ENCODE results near the gene MTREX.

GRCh38 chr5:55407059-55407684, 99.4 kb downstream of the MTREX start:
- TF ChIP-seq ZFX (IDR thresholded peaks at IDR 0.05) (no peak), CTCF (conservative IDR thresholded peaks at IDR 0.05) (peak; percentile 85)

Data from C4-2B (cell line).